ENCODE measurements around the gene SUSD4. TPM values are rescaled to one million over a fixed set of nuclear protein-coding genes. Genes with fewer than 3 reads are reported as not detected.

The SUSD4 gene
- total RNA-seq, 3 donors from 2014 or later (not counting 1 experiment from before 2014, with no cell fraction given), result 0.60 to 1.1 TPM; not detected in 1

DNA sequence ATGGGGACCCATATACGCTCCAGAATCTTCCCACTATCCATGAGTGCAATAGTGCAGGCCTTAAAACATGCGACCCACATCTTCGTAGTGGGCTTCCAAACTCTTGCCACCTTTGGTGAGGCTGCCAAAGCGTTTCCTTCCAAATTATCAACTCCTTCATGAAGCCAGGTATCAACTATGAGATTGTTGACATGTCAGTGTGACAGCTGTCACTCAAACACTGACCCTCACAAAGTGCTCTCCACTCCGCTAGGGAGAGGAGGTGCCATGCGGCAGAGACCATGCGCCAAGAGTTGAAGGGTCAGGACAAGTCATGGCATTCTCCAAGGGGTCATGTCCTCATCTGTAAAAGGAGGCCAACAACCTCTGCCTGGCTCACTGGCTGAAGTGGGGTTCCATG is 103.3 kb downstream of the SUSD4 start:
- Histone ChIP-seq H3K9me3 (ENCODE audit: control insufficient read depth, insufficient read depth, low read length) (no peaks in the 10 kb centered on the region), H3K4me1 (ENCODE audit: control insufficient read depth, insufficient read depth, low read length) (no peaks in the 10 kb centered on the region), H3K27me3 (ENCODE audit: control insufficient read depth, insufficient read depth, low read length) (no peaks in the 10 kb centered on the region), H3K36me3 (ENCODE audit: control insufficient read depth, insufficient read depth, low read length) (no peaks in the 10 kb centered on the region), H3K27ac (ENCODE audit: low read length) (no peak overlapping the region), H3K4me3 (ENCODE audit: low read length) (no peak overlapping the region)
- no peaks in the 10 kb centered on the region for H3K36me3 Mint-ChIP-seq
- no peak for ATAC-seq
- TF ChIP-seq, protein P1, sequence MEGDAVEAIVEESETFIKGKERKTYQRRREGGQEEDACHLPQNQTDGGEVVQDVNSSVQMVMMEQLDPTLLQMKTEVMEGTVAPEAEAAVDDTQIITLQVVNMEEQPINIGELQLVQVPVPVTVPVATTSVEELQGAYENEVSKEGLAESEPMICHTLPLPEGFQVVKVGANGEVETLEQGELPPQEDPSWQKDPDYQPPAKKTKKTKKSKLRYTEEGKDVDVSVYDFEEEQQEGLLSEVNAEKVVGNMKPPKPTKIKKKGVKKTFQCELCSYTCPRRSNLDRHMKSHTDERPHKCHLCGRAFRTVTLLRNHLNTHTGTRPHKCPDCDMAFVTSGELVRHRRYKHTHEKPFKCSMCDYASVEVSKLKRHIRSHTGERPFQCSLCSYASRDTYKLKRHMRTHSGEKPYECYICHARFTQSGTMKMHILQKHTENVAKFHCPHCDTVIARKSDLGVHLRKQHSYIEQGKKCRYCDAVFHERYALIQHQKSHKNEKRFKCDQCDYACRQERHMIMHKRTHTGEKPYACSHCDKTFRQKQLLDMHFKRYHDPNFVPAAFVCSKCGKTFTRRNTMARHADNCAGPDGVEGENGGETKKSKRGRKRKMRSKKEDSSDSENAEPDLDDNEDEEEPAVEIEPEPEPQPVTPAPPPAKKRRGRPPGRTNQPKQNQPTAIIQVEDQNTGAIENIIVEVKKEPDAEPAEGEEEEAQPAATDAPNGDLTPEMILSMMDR (IDR thresholded peaks at IDR 0.05), result no peak
- H3K4me3 Mint-ChIP-seq, result no peak overlapping the region
- no peaks in the 10 kb centered on the region for H3K9me3 Mint-ChIP-seq
- peaks cover 10 to 34% of the 10 kb centered on the region in 2 donors for H3K27me3 Mint-ChIP-seq (ENCODE audit: low read depth in 2 of 2)
- intact Hi-C loops (cut with micrococcal nuclease), result no loop called here
- no peak overlapping the region for H3K27ac Mint-ChIP-seq
- H3K4me1 Mint-ChIP-seq, result no peaks in the 10 kb centered on the region
- 88% methylated on average over 7 of the region's 7 CpGs for WGBS (ENCODE audit: insufficient coverage)
- no peak for DNase-seq

GRCh38 chr1:223259462-223259861 is 104.5 kb downstream of the SUSD4 start:
- ATAC-seq (no peak), DNase-seq (no peak)
- H3K4me3 Mint-ChIP-seq, result no peak overlapping the region
- TF ChIP-seq, protein P1 (IDR thresholded peaks at IDR 0.05), result no peak
- 87% methylated on average over 2 of the region's 3 CpGs for WGBS (ENCODE audit: insufficient coverage)
- intact Hi-C loops (cut with micrococcal nuclease), result no loop called here
- no peaks in the 10 kb centered on the region for H3K9me3 ChIP-seq (ENCODE audit: control insufficient read depth, insufficient read depth, low read length)
- H3K9me3 Mint-ChIP-seq, result no peaks in the 10 kb centered on the region
- H3K4me3 ChIP-seq (ENCODE audit: low read length), result no peak overlapping the region
- no peaks in the 10 kb centered on the region for H3K36me3 Mint-ChIP-seq
- no peaks in the 10 kb centered on the region for H3K27me3 ChIP-seq (ENCODE audit: control insufficient read depth, insufficient read depth, low read length)
- no peaks in the 10 kb centered on the region for H3K36me3 ChIP-seq (ENCODE audit: control insufficient read depth, insufficient read depth, low read length)
- no peak overlapping the region for H3K27ac Mint-ChIP-seq
- no peaks in the 10 kb centered on the region for H3K4me1 Mint-ChIP-seq
- H3K4me1 ChIP-seq (ENCODE audit: control insufficient read depth, insufficient read depth, low read length), result no peaks in the 10 kb centered on the region
- H3K27ac ChIP-seq (ENCODE audit: low read length), result no peak overlapping the region
- peaks cover 10 to 22% of the 10 kb centered on the region in 2 donors for H3K27me3 Mint-ChIP-seq (ENCODE audit: low read depth in 2 of 2)

DNA sequence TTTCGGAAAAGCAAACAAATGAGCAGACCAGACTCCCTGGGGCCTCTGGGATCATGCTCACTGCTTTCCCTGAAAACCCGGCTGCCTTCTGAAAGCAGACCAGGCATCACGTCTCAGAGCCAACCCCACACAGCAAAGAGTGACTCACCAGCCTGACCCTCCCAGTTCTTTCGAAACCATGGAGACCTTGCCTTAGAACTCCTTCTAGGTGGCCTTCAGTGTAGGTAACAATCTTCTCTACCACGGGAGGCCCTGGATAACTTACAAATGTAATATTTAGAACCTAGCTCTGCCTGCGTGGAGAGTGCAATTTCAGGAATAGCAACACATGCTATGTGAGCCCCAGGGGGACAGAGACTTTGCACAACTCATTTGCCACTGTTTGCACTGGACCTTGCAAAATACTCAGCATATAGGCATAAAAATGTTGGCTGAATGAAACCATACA is 105.2 kb downstream of the SUSD4 start:
- Histone ChIP-seq H3K4me1 (ENCODE audit: control insufficient read depth, insufficient read depth, low read length) (no peaks in the 10 kb centered on the region), H3K9me3 (ENCODE audit: control insufficient read depth, insufficient read depth, low read length) (no peaks in the 10 kb centered on the region), H3K4me3 (ENCODE audit: low read length) (no peak overlapping the region), H3K27ac (ENCODE audit: low read length) (no peak overlapping the region), H3K27me3 (ENCODE audit: control insufficient read depth, insufficient read depth, low read length) (no peaks in the 10 kb centered on the region), H3K36me3 (ENCODE audit: control insufficient read depth, insufficient read depth, low read length) (no peaks in the 10 kb centered on the region)
- Mint-ChIP-seq H3K9me3 (no peaks in the 10 kb centered on the region), H3K4me3 (no peak overlapping the region), H3K27ac (no peak overlapping the region), H3K27me3 (ENCODE audit: low read depth in 2 of 2) (peaks cover 6 to 21% of the 10 kb centered on the region in 2 donors), H3K36me3 (no peaks in the 10 kb centered on the region), H3K4me1 (no peaks in the 10 kb centered on the region)
- intact Hi-C loops (cut with micrococcal nuclease), result no loop called here
- whole genome bisulfite sequencing (ENCODE audit: insufficient coverage), result 90% methylated on average over 6 of the region's 6 CpGs
- DNase-seq (no peak), ATAC-seq (no peak)
- TF ChIP-seq, protein P1 (IDR thresholded peaks at IDR 0.05), result no peak

GRCh38 chr1:223257856-223258550 is 106.0 kb downstream of the SUSD4 start:
- 86% methylated on average over 8 of the region's 8 CpGs for WGBS (ENCODE audit: insufficient coverage)
- TF ChIP-seq, protein P1 (IDR thresholded peaks at IDR 0.05), result no peak
- intact Hi-C loops (cut with micrococcal nuclease), result no loop called here

More at GRCh38 chr1:223257856-223258550, 106.0 kb downstream of the SUSD4 start:
- no peak overlapping the region for H3K4me3 Mint-ChIP-seq
- no peaks in the 10 kb centered on the region for H3K9me3 ChIP-seq (ENCODE audit: control insufficient read depth, insufficient read depth, low read length)
- DNase-seq (no peak), ATAC-seq (no peak)
- H3K27ac Mint-ChIP-seq, result no peak overlapping the region
- H3K27ac ChIP-seq (ENCODE audit: low read length), result no peak overlapping the region
- H3K27me3 ChIP-seq (ENCODE audit: control insufficient read depth, insufficient read depth, low read length), result no peaks in the 10 kb centered on the region
- H3K36me3 Mint-ChIP-seq, result no peaks in the 10 kb centered on the region
- no peak overlapping the region for H3K4me3 ChIP-seq (ENCODE audit: low read length)
- H3K9me3 Mint-ChIP-seq, result no peaks in the 10 kb centered on the region
- H3K27me3 Mint-ChIP-seq (ENCODE audit: low read depth in 2 of 2), result peaks cover 5 to 17% of the 10 kb centered on the region in 2 donors
- H3K4me1 ChIP-seq (ENCODE audit: control insufficient read depth, insufficient read depth, low read length), result no peaks in the 10 kb centered on the region
- H3K4me1 Mint-ChIP-seq, result no peaks in the 10 kb centered on the region
- no peaks in the 10 kb centered on the region for H3K36me3 ChIP-seq (ENCODE audit: control insufficient read depth, insufficient read depth, low read length)

All from natural killer cell (primary cell).